ENCODE results near the gene RHOH. TPM values are rescaled to one million over a fixed set of nuclear protein-coding genes. Genes with fewer than 3 reads are reported as not detected.

RHOH gene
- total RNA-seq, 1 donor from 2014 or later = not detected

GRCh38 chr4:40214661-40215418, 18.0 kb downstream of the RHOH start:
- Mint-ChIP-seq H3K36me3 (ENCODE audit: unreplicated experiment) (no peaks in the 10 kb centered on the region), H3K4me3 (ENCODE audit: unreplicated experiment) (no peak overlapping the region), H3K27ac (ENCODE audit: unreplicated experiment) (no peak overlapping the region), H3K27me3 (ENCODE audit: unreplicated experiment) (no peaks in the 10 kb centered on the region), H3K9me3 (ENCODE audit: unreplicated experiment) (no peaks in the 10 kb centered on the region), H3K4me1 (ENCODE audit: unreplicated experiment) (no peaks in the 10 kb centered on the region)
- TF ChIP-seq CTCF (IDR thresholded peaks at IDR 0.05) = no peak
- DNase-seq (ENCODE audit: extremely low spot score, unreplicated experiment) = no peak

- TF ChIP-seq CTCF (IDR thresholded peaks at IDR 0.05) = no peak
- no peak for DNase-seq (ENCODE audit: extremely low spot score, unreplicated experiment)
- H3K27ac Mint-ChIP-seq (ENCODE audit: unreplicated experiment) = no peak overlapping the region
- H3K36me3 Mint-ChIP-seq (ENCODE audit: unreplicated experiment) = no peaks in the 10 kb centered on the region
- H3K27me3 Mint-ChIP-seq (ENCODE audit: unreplicated experiment) = no peaks in the 10 kb centered on the region
- H3K9me3 Mint-ChIP-seq (ENCODE audit: unreplicated experiment) = peaks cover 5% of the 10 kb centered on the region
- H3K4me3 Mint-ChIP-seq (ENCODE audit: unreplicated experiment) = no peak overlapping the region
- H3K4me1 Mint-ChIP-seq (ENCODE audit: unreplicated experiment) = no peaks in the 10 kb centered on the region
Observed at GRCh38 chr4:40216622-40217366, 20.0 kb downstream of the RHOH start.

- Mint-ChIP-seq H3K27ac (ENCODE audit: unreplicated experiment) (no peak overlapping the region), H3K36me3 (ENCODE audit: unreplicated experiment) (no peaks in the 10 kb centered on the region), H3K9me3 (ENCODE audit: unreplicated experiment) (peaks cover 14% of the 10 kb centered on the region), H3K4me1 (ENCODE audit: unreplicated experiment) (no peaks in the 10 kb centered on the region), H3K27me3 (ENCODE audit: unreplicated experiment) (no peaks in the 10 kb centered on the region), H3K4me3 (ENCODE audit: unreplicated experiment) (no peak overlapping the region)
- TF ChIP-seq CTCF (IDR thresholded peaks at IDR 0.05) = no peak
- DNase-seq (ENCODE audit: extremely low spot score, unreplicated experiment) = no peak
Observed at GRCh38 chr4:40221744-40222143, 24.9 kb downstream of the RHOH start.

- no peak for DNase-seq (ENCODE audit: extremely low spot score, unreplicated experiment)
- H3K4me3 Mint-ChIP-seq (ENCODE audit: unreplicated experiment) = no peak overlapping the region
- peaks cover 14% of the 10 kb centered on the region for H3K9me3 Mint-ChIP-seq (ENCODE audit: unreplicated experiment)
- H3K27ac Mint-ChIP-seq (ENCODE audit: unreplicated experiment) = no peak overlapping the region
- no peaks in the 10 kb centered on the region for H3K36me3 Mint-ChIP-seq (ENCODE audit: unreplicated experiment)
- no peaks in the 10 kb centered on the region for H3K27me3 Mint-ChIP-seq (ENCODE audit: unreplicated experiment)
- H3K4me1 Mint-ChIP-seq (ENCODE audit: unreplicated experiment) = no peaks in the 10 kb centered on the region
- TF ChIP-seq CTCF (IDR thresholded peaks at IDR 0.05) = no peak
Observed at GRCh38 chr4:40223343-40223742, 26.5 kb downstream of the RHOH start.

- Mint-ChIP-seq H3K27ac (ENCODE audit: unreplicated experiment) (no peak overlapping the region), H3K4me1 (ENCODE audit: unreplicated experiment) (no peaks in the 10 kb centered on the region), H3K9me3 (ENCODE audit: unreplicated experiment) (peaks cover 14% of the 10 kb centered on the region), H3K4me3 (ENCODE audit: unreplicated experiment) (no peak overlapping the region), H3K36me3 (ENCODE audit: unreplicated experiment) (no peaks in the 10 kb centered on the region), H3K27me3 (ENCODE audit: unreplicated experiment) (no peaks in the 10 kb centered on the region)
- no peak for TF ChIP-seq CTCF (IDR thresholded peaks at IDR 0.05)
- no peak for DNase-seq (ENCODE audit: extremely low spot score, unreplicated experiment)
Observed at GRCh38 chr4:40224432-40224831, 27.6 kb downstream of the RHOH start.
